MG63 (cell line): ENCODE data around the gene LIN52. TPM values are rescaled to one million over a fixed set of nuclear protein-coding genes. Genes with fewer than 3 reads are reported as not detected.

Experiments
- DNase-seq: peaks from one replicate; pipeline ENCODE4 v3.0.0-alpha.2; 2020
- H3K27me3 ChIP-seq: fragments of 250-450 bp; sonication (Bioruptor Pico); 2 replicates; pipeline ENCODE4 v1.5.1; 2020; ENCODE audit warnings: mild to moderate bottlenecking, moderate library complexity
- H3K36me3 ChIP-seq: fragments of 250-450 bp; sonication (Bioruptor Pico); 2 replicates; pipeline ENCODE4 v1.5.1; 2020; ENCODE audit warnings: mild to moderate bottlenecking, moderate library complexity
- H3K4me3 ChIP-seq: fragments of 250-450 bp; sonication (Bioruptor Pico); 2 replicates; pipeline ENCODE4 v1.5.1; 2020; ENCODE audit warnings: mild to moderate bottlenecking, moderate library complexity
- H3K9me3 ChIP-seq: fragments of 250-450 bp; sonication (Bioruptor Pico); 2 replicates; pipeline ENCODE4 v1.5.1; 2020; ENCODE audit warnings: mild to moderate bottlenecking, moderate library complexity
- total RNA-seq: library from RNA; depleted of rRNA; stranded (reverse); fragments of >200 nt; shearing (Covaris generic); gene quantifications from 2 replicates; pipeline ENCODE4 v1.2.3, GENCODE V29; 2014; ENCODE audit warnings: low replicate concordance; rRNA removed

Gene LIN52
- total RNA-seq = 6.9 and 9.8 TPM in 2 replicates

GRCh38 chr14:74084277-74085046 lies at the start of gene LIN52, which contains the start of gene ALDH6A1:
TSS of gene LIN52 (plus strand) at chr14:74084956. CDS start at chr14:74084975, 19 bp downstream.
TSS of gene ALDH6A1 (minus strand) at chr14:74084453. CDS start at chr14:74084394, 59 bp downstream.
- peak within 1 kb of the TSS; percentile 88 for H3K4me3 ChIP-seq
- DNase-seq = peak; percentile 98
- H3K9me3 ChIP-seq = no peaks in the 10 kb centered on the region
- H3K36me3 ChIP-seq = no peaks in the 10 kb centered on the region
- no peaks in the 10 kb centered on the region for H3K27me3 ChIP-seq

GRCh38 chr14:74035556-74035955 lies 49.2 kb upstream of the LIN52 start:
- DNase-seq = no peak
- Histone ChIP-seq H3K27me3 (no peaks in the 10 kb centered on the region), H3K9me3 (no peaks in the 10 kb centered on the region), H3K4me3 (no peak overlapping the region), H3K36me3 (no peaks in the 10 kb centered on the region)

- DNase-seq = no peak
- Histone ChIP-seq H3K36me3 (no peaks in the 10 kb centered on the region), H3K27me3 (no peaks in the 10 kb centered on the region), H3K9me3 (no peaks in the 10 kb centered on the region), H3K4me3 (no peak overlapping the region)
Measured at GRCh38 chr14:74038020-74038859, 46.5 kb upstream of the LIN52 start.

- DNase-seq = no peak
- Histone ChIP-seq H3K4me3 (no peak overlapping the region), H3K9me3 (no peaks in the 10 kb centered on the region), H3K27me3 (no peaks in the 10 kb centered on the region), H3K36me3 (no peaks in the 10 kb centered on the region)
Measured at GRCh38 chr14:74042296-74042695, 42.5 kb upstream of the LIN52 start.

- DNase-seq = no peak
- Histone ChIP-seq H3K36me3 (no peaks in the 10 kb centered on the region), H3K9me3 (no peaks in the 10 kb centered on the region), H3K4me3 (no peak overlapping the region), H3K27me3 (no peaks in the 10 kb centered on the region)
Measured at GRCh38 chr14:74045522-74045921, 39.2 kb upstream of the LIN52 start.

- DNase-seq = no peak
- Histone ChIP-seq H3K36me3 (no peaks in the 10 kb centered on the region), H3K9me3 (no peaks in the 10 kb centered on the region), H3K4me3 (no peak overlapping the region), H3K27me3 (no peaks in the 10 kb centered on the region)
Measured at GRCh38 chr14:74048281-74048680, 36.5 kb upstream of the LIN52 start.

GRCh38 chr14:74049876-74050495 lies 34.8 kb upstream of the LIN52 start:
- H3K9me3 ChIP-seq = no peaks in the 10 kb centered on the region
- no peaks in the 10 kb centered on the region for H3K27me3 ChIP-seq
- no peaks in the 10 kb centered on the region for H3K36me3 ChIP-seq
- H3K4me3 ChIP-seq = no peak overlapping the region
- DNase-seq = no peak

- Histone ChIP-seq H3K27me3 (no peaks in the 10 kb centered on the region), H3K36me3 (no peaks in the 10 kb centered on the region), H3K4me3 (no peak overlapping the region), H3K9me3 (no peaks in the 10 kb centered on the region)
- peak; percentile 47 for DNase-seq
Measured at GRCh38 chr14:74062809-74063150, 22.0 kb upstream of the LIN52 start.

- Histone ChIP-seq H3K4me3 (no peak overlapping the region), H3K27me3 (no peaks in the 10 kb centered on the region), H3K36me3 (no peaks in the 10 kb centered on the region), H3K9me3 (no peaks in the 10 kb centered on the region)
- no peak for DNase-seq
Measured at GRCh38 chr14:74064426-74064825, 20.3 kb upstream of the LIN52 start.

GRCh38 chr14:74064883-74065282 lies 19.9 kb upstream of the LIN52 start:
- H3K9me3 ChIP-seq = no peaks in the 10 kb centered on the region
- H3K27me3 ChIP-seq = no peaks in the 10 kb centered on the region
- DNase-seq = no peak
- H3K4me3 ChIP-seq = no peak overlapping the region
- no peaks in the 10 kb centered on the region for H3K36me3 ChIP-seq

- Histone ChIP-seq H3K36me3 (no peaks in the 10 kb centered on the region), H3K9me3 (no peaks in the 10 kb centered on the region), H3K27me3 (no peaks in the 10 kb centered on the region), H3K4me3 (no peak overlapping the region)
- no peak for DNase-seq
Measured at GRCh38 chr14:74065746-74066575, 18.8 kb upstream of the LIN52 start.

GRCh38 chr14:74077401-74077800 lies 7.4 kb upstream of the LIN52 start:
- Histone ChIP-seq H3K36me3 (no peaks in the 10 kb centered on the region), H3K4me3 (no peak overlapping the region), H3K27me3 (no peaks in the 10 kb centered on the region), H3K9me3 (no peaks in the 10 kb centered on the region)
- no peak for DNase-seq

GRCh38 chr14:74080820-74081460 lies 3.8 kb upstream of the LIN52 start:
- H3K4me3 ChIP-seq = no peak overlapping the region
- H3K9me3 ChIP-seq = no peaks in the 10 kb centered on the region
- no peak for DNase-seq
- H3K36me3 ChIP-seq = no peaks in the 10 kb centered on the region
- H3K27me3 ChIP-seq = no peaks in the 10 kb centered on the region

- Histone ChIP-seq H3K27me3 (no peaks in the 10 kb centered on the region), H3K4me3 (no peak overlapping the region), H3K9me3 (no peaks in the 10 kb centered on the region), H3K36me3 (no peaks in the 10 kb centered on the region)
- DNase-seq = no peak
Measured at GRCh38 chr14:74081491-74081890, 3.3 kb upstream of the LIN52 start.

GRCh38 chr14:74083161-74083560 lies 1.6 kb upstream of the LIN52 start:
- H3K4me3 ChIP-seq = no peak overlapping the region; the same call in 1 of the 2 replicates
- H3K9me3 ChIP-seq = no peaks in the 10 kb centered on the region
- H3K27me3 ChIP-seq = no peaks in the 10 kb centered on the region
- DNase-seq = no peak
- no peaks in the 10 kb centered on the region for H3K36me3 ChIP-seq

GRCh38 chr14:74083784-74084276 lies 926 bp upstream of the LIN52 start:
- H3K27me3 ChIP-seq = no peaks in the 10 kb centered on the region
- peak overlapping the region; percentile 88 for H3K4me3 ChIP-seq
- no peaks in the 10 kb centered on the region for H3K36me3 ChIP-seq
- no peaks in the 10 kb centered on the region for H3K9me3 ChIP-seq
- DNase-seq = no peak
